DMS79 treated with DMSO at 0.1 percent for 48 hours (cell line): ENCODE data around the gene CDS1.
"Not testable (repeated sequence)": the region's sequence is repeated elsewhere in the genome, so short reads cannot be mapped to it uniquely, and the experiment has no call there.

Experiments
- DNase-seq: peaks from one replicate; lab custom pipeline; 2025; lab: John Stamatoyannopoulos, UW

CDS1 gene

DNA sequence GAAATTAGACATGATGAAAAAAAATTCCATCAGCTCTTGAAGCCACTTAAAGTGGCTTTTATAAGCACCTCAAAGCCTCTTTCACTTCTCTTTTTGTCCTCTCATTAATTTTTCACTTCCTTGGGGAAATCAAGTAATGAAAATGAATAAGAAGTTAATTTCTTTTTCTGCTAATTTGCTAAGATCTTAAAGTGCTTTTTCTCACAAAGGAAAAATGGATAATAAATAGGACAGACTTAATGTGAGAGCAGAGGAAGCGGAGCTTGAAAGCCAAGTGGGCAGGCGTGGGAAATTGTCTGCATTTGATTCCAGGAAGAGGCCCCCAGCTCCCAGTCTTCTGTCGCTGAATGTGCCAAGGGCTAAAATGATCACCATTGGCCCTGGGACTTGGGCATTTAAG is 28.6 kb downstream of the CDS1 start:
- DNase-seq = peak; percentile 35

GRCh38 chr4:84614891-84615290 is 32.0 kb downstream of the CDS1 start:
- no peak for DNase-seq

- no peak for DNase-seq
Measured at GRCh38 chr4:84615355-84615754, 32.4 kb downstream of the CDS1 start.

- no peak for DNase-seq
Measured at GRCh38 chr4:84622959-84623358, 40.0 kb downstream of the CDS1 start.

GRCh38 chr4:84623661-84624060 is 40.7 kb downstream of the CDS1 start:
- no peak for DNase-seq

DNA sequence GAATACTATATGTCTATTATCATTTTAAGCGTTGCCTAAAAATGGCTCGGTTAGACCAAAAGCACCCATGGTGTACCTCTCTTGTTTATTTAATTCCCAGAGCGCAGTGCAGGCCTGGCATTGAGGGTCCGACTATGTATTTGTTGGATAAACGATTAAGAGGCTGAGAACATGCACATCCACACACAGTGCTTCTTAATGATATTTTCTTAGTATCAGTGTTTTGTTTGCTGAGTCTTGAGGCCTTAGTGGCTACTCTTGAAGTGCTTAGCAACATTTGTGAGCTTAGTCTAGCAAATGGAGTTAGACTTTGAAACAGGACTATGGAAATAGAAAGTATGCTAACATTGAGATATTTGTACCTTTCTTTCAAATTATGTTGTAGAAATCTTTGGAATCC is 43.7 kb downstream of the CDS1 start:
- DNase-seq = no peak

GRCh38 chr4:84631573-84631972 is 48.6 kb downstream of the CDS1 start:
- DNase-seq = no peak

DNA sequence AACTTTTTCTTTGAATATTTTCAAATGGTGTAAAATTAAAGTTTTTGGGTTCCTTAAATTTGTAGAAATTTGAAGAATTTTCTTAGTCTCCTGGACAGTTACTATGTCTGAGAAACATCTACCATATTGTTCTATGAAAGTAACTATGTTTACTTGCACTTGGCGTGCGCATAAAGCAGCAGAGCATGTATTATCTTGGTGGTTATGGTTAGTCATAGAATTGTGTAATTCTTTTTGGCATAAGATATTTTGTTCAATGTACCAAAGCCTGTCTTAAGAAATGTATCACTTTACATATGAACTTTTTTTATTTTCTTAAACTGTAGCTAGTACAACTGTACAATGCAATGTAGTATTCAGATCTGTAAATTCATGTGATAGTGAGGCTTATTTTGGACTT is 49.2 kb downstream of the CDS1 start:
- no peak for DNase-seq

DNA sequence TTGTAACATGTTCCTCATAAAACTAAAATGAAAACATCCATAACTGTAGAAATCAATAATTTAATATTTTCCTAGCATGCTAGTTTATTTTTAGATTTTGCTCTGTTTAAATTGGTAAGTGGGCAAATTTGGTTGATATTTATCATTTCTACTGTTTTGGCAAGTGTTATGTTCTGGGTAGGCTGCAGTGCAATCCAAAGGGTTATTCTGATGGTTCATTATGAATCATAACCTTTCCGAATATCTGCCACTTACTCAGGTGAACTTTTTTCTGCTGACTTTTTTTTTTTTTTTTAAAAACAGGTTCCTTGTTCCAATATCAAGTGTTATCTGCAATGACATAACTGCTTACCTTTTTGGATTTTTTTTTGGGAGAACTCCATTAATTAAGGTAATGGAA is 52.0 kb downstream of the CDS1 start:
- DNase-seq = no peak

GRCh38 chr4:84638092-84638491 is 55.2 kb downstream of the CDS1 start:
- no peak for DNase-seq

DNA sequence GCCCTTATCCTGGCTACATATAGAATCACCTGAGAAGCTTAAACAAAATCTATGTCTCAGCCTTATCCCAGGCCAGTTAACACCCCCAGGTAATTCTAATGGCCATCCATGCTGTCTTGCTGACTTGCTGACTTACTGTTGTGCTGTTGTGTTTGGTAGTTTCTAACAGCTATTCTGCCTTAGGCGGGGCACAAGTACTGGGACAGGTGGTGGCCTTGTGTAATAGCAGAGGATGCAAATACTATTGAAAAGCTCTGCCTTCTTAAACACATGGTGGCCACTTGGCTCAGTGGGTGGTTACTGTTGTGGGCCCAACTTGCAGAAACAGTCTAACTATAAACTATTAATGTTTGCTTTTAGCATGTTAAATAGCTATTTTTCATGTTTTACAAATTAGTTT is 56.2 kb downstream of the CDS1 start:
- DNase-seq = no peak

DNA sequence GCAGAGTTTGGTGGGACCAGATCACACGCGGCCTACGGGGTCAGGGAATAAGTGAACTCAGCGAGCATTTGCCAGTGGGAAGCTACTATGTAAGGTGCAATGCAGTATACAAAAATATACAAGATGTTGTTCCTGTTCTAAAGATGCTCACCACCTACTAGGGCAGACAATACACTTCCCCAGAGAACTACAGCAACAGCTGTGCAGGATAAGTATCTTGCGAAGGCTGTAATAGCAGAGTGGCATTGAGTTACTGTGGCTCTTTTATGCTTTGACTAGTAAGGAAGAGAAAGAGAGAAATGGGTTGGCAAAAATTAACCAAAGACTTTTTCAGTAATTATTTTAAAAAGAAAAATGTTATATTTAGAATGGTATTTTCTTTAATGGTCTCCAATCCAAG is 61.2 kb downstream of the CDS1 start:
- DNase-seq = no peak

DNA sequence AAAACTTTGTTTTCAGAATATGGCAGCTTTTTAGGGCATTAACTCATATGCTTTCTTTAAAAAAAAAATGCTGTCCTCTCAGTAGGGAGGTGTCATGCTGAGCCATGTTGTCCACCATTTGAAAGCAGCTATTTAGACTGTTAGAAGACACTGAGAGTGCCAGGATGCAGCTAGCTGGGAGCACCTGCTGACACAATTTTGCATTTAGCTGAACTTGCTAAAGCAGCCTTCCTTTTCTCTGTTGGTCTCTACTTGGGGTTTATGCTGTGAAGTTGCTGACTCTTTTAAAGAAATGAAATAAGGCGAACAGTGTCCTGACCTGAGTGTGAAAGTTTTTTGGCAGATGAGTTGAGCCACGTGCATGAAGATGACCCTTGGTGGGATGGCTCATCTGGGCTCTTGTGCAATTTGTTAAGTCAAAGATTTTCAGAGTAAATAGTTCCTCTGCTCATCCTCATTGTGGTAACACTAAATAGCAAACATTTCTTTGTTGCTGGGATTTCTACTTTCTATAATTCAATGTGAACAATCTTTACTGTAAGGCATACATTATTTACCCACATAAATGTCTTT is 64.5 kb downstream of the CDS1 start:
- DNase-seq = no peak

- DNase-seq = no peak
Measured at GRCh38 chr4:84648178-84648577, 65.3 kb downstream of the CDS1 start.

DNA sequence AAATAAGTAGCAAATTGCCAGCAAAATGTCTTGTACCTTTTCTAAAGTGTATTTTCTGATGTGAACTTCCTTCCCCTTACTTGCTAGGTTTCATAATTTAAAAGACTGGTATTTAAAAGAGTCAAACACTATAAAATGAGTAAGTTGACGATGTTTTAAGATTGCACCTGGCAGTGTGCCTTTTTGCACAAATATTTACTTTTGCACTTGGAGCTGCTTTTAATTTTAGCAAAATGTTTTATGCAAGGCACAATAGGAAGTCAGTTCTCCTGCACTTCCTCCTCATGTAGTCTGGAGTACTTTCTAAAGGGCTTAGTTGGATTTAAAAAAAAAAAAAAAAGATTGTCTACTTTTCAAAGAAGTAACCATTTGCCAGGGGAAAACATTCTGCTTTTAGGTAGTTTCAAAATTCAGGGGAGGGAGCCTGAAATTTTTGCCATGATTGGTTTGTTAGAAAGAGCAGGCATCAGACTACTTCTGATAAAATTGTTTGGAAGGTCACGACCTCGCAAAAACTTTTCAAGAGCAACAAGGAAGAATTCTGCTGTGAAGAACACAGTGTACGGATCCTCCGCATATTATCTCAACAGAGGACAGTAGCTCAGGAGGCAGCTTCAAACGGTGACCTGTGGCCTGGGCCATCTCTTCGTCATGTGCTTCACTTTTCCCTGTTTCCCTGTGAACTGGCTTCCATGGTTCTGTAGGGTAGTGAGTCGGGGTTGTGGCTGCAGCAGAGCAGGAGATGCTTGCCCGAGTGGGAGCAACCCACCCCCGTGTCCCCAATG is 66.1 kb downstream of the CDS1 start:
- peak; percentile 18 for DNase-seq

DNA sequence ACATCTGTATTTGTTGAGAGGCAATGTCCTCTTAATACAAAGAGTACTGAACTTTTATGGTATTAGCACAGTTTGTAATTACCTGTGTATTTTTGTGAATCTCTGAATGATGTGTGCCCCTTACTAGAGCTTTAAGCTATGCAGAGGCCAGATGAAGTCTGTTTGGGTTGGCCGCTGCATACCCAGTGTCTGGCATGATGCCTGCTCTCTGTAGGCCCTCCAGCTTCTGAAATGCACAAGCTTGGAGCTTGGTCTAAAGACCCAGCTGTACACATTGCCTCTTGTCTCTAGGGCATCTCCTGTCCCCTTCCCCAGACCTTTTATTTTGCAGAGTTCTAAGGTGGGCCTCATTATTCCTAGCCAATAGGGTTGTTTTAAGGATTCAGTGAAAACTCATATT is 68.6 kb downstream of the CDS1 start:
- no peak for DNase-seq

GRCh38 chr4:84652478-84652877 is 69.6 kb downstream of the CDS1 start:
- no peak for DNase-seq

DNA sequence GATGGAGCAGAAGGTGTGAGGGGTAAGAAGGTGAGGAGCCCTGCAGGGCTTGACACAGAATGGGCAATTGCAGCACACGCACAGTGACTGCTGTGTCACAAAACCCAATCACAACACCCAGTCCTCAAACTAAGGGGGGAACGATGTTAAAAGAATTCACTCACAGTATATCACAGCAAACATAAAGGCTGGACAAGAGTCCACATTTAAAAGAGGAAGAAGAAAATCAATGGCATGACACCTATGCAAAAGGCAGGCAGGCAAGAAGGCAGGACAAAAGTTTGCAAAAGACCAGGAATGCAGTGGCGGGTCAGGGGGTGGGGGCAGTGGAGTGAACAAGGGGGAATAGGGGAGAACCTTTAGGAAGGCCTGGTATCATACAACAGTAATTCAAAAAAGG is 77.7 kb downstream of the CDS1 start:
- no peak for DNase-seq

DNA sequence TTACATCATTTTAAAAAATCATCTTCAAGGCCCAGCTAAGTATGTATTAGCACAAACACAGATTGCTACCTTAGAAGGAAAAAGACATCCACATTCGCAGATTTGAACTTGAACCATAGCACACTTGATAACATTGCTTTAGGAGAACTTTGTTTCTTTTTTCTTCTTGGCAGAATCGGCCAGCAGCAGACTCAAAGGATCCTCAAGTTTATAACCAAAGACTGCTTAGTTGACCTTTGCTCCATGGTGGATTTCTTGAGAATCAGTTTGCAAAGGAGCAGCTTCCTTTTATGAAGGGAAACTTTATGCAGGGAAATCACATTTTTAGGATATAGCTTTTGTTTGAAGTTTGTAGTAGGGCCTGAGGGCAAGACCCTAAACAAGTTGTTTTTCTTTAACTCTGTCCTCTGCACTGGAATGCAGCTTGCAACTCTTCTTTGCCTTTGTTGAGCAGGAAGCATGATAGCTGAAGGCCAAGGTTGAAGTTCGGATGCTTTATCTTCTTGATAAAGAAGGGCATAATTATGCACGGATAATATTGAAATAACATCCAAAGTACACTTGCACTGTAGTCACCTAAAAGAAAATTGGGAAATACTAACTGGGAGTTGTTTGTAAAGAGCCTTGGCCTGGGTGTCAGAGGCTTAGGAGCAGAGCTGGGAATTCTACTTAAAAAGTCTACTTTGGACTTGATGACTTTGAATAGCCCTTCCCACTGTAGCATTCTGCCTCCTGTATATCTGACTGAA is 78.4 kb downstream of the CDS1 start:
- no peak for DNase-seq

- DNase-seq = not testable (repeated sequence)
Measured at GRCh38 chr4:84664767-84665166, 81.8 kb downstream of the CDS1 start.

DNA sequence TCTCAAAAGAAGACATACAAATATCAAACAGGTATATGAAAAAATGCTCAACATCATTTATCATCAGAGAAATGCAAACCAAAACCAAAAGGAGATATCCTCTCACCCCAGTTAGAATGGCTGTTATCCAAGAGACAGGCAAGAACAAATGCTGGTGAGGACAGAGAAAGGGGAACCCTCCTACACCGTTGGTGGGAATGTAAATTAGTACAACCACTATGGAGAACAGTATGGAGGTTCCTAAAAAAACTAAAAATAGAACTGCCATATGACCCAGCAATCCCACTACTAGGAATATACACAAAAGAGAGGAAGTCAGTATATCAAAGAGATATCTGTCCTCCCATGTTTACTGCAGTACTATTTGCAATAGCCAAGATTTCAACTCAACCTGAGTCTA is 83.5 kb downstream of the CDS1 start:
- DNase-seq = no peak

- no peak for DNase-seq
Measured at GRCh38 chr4:84669201-84669600, 86.3 kb downstream of the CDS1 start.

DNA sequence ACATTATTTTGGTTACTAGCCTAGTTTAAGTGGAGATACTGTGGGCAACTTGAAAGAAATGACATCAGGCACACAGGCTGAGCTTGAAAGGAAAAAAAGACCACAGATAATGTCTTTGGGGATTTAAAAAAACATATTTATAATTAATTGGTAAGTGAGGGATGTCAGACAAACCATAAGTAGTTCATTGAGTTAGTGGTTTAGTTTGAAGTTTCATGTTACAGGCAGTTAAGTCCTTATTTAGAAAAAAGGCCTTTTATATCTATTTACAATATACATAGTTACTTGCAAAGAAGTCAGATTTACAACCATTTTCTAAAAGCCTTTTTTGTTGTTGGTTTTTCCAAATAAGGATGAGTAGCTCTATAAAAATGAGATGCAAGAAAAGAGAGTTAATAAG is 89.2 kb downstream of the CDS1 start:
- no peak for DNase-seq
